Measurements from ENCODE around the gene DLG5.

The DLG5 gene

GRCh38 chr10:77811831-77812430, 114.6 kb downstream of the DLG5 start:
- no peak for DNase-seq

- DNase-seq = no peak
Measured at GRCh38 chr10:77810446-77811335, 115.9 kb downstream of the DLG5 start.

GRCh38 chr10:77809336-77809735, 117.2 kb downstream of the DLG5 start:
- DNase-seq = no peak

DNA sequence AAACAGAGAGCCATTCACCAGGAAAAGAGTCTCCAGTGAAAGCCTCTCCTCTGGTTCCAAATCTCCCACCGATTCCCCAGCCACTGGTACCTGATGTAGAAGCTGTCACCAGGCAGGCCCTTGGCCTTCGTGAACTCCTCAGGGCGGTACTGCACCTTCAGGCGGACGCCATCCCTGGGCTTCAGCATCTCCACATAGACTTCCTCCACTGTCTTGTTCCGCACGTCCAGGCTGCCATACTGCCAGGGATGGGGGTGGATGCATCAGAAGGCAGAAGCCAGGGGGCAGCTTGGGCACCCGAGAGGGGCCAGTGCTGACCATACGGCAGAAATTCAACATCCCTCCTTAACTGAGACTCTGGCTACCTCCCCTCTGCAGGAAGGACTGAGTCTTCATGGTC, 118.8 kb downstream of the DLG5 start:
- DNase-seq = no peak

DNA sequence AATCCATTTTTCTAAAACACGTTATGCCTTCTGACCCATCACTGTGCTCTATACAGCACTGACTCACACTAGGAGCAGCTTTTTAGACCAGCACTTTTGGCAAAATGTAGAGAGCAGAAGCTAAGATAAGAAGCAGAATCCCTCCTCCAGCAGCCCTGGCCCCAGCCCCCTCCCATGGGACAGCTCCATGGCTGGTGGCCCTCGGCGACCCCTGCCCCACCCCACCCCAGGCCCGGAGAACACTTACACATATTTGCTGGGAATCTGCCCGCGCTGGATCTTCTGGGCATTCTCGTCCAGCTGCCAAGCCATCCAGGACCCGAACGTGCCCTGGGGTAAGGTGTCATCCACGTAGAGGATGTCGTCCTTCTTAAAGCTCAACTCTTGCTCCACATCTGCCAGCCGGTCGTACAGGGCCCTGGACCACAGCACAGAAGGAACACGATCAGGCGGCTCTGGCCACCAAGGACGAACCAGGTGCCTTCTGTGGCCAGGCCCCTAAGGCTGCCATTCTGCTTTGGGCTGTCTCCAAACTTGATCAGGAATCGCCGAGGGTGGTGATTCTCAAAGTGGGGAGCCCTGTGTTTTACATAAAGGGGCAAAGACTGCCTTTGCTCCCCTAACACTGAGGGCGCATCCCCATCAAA, 119.9 kb downstream of the DLG5 start:
- DNase-seq = no peak

DNA sequence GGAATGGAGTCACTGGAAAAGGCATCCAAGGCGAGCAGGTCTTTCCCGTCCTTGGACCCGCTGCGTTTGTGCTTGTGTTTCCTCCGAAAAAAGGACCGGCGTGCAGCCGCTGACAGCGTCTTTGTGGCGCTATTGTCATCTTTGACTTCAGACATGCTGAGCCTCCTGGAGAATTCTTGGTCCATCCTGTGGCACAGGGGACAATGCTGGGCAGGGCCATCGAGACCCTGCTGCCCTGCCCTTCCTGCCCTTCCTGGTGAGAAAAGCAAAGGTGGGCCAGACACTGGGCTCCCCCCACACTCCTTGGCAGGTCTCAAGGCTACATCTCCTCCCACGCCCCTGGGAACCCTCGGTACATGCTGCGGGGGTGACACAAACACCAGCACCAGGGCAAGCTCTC, 120.9 kb downstream of the DLG5 start:
- no peak for DNase-seq

DNA sequence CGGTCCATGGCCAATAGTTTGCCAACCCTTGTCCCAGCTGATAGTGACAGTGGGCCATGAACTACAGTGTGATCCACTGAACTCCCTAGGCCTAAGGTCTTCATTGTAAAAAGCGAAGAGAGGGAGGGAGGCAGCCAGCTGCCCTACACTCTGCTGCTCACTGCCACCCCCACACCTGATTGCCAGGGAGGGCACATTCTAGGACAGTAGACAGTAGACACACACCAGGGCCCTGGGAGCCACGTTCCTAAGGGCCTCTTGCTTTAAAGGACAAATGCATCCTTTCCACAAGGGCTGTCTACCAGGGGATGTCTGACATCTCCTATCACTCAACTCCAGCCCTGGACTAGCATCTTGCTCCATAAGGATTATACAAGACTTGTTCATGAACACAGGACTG, 122.2 kb downstream of the DLG5 start:
- DNase-seq = no peak

- DNase-seq = no peak
Measured at GRCh38 chr10:77801474-77802161, 124.9 kb downstream of the DLG5 start.

GRCh38 chr10:77800738-77801266, 125.8 kb downstream of the DLG5 start:
- no peak for DNase-seq

DNA sequence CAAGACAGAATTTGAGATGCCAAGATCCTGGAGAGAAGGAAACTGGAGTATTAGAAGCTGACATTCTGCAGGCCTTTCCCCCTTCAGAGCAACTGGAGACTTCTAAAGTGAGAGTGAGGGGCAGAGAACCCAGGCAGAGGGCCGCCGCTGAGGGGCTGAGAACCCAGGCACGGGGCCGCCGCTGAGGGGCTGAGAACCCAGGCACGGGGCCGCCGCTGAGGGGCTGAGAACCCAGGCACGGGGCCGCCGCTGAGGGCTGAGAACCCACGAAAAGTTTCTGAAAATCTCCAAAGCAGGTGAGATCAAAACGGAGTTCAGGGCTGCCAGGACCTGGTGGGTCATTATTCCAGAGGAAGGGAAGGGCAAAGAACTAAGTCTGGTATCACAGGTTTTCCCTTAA, 126.2 kb downstream of the DLG5 start:
- no peak for DNase-seq

DNA sequence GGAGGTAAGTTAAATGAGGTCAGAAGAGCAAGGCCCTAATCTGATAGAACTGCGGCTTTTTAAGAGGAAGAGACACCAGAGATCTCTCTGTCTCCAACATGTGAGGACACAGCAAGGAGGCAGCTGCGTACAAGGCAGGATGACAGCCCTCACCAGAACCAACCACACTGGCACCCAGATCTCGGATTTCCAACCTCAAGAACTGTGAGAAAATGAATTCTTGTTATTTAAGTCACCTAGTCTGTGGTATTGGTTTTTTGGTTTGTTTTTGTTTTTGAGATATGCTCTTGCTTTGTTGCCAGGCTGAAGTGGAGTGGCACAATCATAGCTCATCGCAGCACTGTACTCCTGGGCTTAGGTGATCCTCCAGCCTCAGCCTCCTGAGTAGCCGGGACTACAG, 127.2 kb downstream of the DLG5 start:
- no peak for DNase-seq

DNA sequence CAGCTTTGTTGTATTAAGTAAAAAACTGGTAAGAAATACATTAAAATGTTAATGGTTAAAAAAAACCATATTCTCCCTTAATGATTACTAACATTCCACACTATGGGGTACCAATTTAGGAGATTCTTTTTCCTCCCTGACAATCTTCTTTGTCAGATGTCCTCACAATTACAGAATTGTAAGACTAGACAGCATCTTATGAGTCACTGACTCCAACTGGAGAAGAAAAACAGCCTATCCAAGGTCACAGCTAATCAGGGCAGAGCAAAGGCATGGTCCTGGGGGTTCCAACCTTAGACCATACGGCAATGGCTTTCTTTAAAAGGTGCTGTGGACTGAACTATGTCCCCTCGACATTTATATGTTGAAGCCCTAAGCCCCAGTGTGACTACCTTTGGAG, 127.6 kb downstream of the DLG5 start:
- DNase-seq = no peak

DNA sequence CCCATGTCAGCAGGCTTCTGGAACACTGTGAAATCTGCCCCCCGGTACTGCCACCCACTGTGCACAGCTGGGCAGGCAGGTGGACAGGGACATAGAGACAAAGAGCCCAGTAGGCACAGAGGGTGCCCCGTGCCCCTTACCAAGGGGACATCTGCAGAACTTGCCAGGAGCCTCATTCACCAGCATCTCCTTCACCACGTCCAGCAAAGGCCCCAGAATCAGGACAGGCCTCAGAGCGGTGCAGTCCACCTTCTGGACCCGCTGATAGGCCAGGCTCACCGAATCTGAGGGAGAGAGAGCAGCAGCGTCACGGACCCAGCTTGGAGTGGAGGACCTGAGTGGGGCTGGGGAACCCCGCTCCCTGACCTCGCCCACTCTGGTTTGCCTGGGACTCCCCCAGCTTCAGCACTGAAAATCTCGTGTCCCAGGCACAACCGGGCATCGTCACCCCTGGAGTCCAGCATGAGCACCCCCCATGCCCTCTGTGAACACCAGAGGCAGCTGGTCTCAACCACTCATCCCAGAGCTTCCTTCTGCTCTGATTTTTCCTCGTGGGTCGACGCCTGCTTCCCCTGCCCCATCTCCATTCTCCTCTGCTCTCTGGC, 130.1 kb downstream of the DLG5 start:
- no peak for DNase-seq

DNA sequence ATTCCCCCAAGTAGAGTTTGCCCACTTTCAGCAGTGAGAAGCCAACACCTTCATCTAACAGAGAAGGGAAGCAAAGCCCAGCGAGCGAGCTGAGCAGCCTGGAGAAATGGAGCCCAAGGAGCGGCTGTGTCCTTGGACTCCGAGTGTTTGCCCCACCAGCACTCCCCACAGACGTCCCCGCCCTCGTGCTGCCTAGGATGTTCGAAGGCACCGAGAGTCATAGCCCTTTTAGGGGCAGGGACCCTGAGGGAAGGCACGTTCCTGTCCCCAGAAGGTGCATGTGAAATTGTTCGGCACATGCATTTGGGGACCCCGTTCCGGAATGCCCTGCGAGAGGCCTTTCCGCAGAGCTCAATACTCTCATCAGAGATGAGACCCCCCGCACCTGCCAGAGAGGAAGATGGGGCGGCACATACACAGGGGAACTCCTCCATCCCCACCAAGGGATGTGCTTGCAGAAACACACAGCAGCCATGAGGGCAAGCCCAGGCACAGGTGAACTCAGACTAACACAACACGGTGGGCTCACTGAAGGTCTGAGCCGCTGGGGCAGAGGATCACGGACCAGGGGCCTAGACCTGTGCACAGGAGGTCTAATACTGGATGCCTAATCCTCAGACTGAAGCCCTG, 131.0 kb downstream of the DLG5 start:
- no peak for DNase-seq

DNA sequence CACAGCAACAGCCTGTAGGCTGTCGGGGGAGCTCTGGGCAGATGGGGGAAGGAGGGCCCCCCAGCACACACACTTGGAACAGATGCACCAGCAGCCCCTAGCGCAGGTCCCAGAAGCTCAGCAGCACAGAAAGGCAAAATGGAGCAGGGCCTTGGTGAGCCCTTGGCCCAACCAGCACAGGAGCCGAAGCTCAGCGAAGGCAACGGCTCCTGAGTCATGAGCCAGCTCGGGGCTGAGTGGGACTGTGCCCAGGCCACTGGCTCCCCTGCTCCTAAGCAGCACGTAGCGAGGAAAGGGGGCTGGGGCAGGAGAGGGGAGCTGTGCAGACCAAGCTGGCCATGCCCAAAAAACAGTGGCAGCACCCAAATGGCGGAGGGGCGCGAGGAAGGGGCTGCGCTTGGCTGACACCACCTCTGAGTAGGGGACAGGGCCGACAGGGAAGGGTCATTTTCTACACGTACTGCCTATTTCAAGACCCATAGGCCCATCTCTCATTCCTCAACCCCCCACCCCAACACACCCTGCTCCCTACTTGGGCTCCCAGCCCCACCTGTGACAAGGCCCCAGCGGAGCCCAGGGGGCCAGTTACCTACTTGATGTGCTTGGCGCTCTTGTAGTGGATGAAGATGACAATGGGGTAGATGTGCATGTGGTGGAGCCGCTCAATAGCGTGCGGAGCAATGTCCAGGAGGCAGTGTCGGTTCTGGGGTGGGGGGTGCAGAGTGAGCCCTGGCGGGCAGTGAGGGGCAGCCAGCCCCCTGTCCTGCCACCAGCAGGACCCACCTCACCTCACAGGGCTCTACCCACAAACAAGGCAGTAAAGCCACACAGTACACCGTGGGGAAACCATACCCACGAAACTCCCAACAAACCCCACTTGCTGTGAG, 132.1 kb downstream of the DLG5 start:
- no peak for DNase-seq

DNA sequence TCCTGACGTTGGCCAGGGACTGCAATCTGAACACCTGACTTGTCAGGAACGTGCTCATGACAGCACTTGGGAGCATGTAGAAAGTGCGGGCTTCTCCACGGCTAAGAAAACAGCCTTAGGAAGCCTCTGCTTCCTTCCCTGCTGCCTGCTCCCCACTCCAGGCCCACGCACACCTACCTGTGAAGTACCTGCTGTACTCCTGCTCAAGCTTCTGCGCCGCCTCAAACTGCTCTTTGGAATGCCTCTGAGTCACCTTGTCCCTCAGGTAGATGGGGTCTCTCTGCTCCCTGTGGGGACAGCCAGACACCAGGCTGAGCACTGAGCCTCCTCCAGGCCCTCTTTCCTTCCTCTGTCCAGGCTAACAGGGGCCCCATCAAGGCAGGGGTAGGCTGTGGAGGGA, 132.7 kb downstream of the DLG5 start:
- DNase-seq = no peak

- DNase-seq = no peak
Measured at GRCh38 chr10:77792155-77792554, 134.4 kb downstream of the DLG5 start.

- no peak for DNase-seq
Measured at GRCh38 chr10:77791506-77791905, 135.0 kb downstream of the DLG5 start.

- DNase-seq = no peak
Measured at GRCh38 chr10:77789861-77790260, 136.7 kb downstream of the DLG5 start.

- DNase-seq = no peak
Measured at GRCh38 chr10:77789016-77789415, 137.5 kb downstream of the DLG5 start.

GRCh38 chr10:77788496-77789010, 138.0 kb downstream of the DLG5 start:
- DNase-seq = no peak

Data from RPMI8226 (cell line).